Endothelial cell of hepatic sinusoid (primary cell): ENCODE data around the gene IL12RB1.

ENCODE experiments used
- in situ Hi-C: cut with HindIII; loops from 2 replicates; pipeline ENCODE4 v1.10.0; 2017; ENCODE audit warnings: low sequenced_read_pairs

The IL12RB1 gene

DNA sequence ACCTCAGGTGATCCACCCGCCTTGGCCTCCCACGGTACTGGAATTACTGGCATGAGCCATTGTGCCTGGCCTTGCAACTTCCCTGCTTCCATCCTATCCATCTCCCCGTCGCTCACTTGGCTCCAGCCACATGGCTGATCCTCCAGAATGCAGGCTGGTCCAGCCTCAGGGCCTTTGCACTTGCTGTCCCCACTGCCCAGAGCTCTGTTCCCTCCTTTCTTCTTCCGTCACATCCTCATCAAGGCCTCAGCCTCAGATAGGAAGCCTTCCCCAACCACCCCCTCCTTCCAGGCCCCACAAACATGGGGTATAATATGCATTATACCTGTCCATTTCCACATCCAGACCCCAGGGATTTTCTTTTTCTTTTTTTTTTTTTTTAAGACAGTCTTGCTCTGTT is 27.1 kb upstream of the IL12RB1 start:
- in situ Hi-C loops = no loop called here

DNA sequence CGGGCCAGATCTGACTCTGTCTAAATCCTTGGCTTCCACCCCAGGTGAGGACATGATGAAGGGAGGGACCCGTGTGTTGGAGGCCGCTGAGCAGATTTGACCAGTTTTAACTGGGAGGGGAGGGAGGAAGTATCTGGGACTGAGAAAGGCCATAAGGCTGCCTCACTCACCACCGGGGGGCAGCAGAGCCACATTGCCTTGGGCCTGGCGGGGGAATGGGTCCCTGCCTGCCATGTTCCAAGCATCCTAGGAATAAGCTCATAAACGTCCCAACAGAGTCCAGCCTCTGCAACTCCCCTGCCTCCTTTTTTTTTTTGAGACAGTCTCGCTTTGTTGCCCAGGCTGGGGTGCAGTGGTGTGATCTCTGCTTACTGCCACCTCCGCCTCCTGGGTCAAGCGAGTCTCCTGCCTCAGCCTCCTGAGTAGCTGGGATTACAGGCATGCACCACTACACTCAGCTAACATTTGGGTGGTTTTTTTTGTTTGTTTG is 26.3 kb upstream of the IL12RB1 start:
- in situ Hi-C loops = no loop called here

DNA sequence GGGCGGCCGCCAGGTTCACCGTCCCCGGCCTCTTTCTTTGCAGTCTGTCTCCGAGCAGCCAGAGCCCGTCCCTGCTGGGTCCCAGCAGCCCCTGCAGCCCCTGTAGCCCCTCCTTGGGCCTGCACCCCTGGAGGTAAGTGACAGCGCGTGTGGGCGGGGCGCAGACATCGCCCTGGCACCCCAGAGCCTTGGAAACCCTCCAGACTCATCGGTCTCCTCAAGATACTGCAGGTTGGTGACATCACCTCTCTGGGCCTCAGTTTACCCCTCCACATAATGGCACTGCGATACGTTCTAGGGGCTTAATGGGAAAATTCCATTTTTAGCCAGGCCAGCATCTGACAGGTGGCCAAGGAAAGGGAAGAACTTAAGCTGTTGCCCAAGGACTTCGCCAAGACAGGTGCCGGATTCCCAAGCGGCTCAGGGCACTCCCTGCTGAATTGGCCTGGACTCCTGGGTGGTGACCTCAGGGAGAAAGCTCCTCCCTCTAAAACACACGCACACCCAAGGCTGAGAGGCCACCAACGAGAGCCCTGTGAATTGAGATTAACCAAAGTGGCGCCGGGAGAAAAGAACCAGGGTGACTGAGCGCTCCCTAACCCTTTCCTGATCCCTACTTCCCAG is 24.0 kb upstream of the IL12RB1 start:
- in situ Hi-C loops = no loop called here

DNA sequence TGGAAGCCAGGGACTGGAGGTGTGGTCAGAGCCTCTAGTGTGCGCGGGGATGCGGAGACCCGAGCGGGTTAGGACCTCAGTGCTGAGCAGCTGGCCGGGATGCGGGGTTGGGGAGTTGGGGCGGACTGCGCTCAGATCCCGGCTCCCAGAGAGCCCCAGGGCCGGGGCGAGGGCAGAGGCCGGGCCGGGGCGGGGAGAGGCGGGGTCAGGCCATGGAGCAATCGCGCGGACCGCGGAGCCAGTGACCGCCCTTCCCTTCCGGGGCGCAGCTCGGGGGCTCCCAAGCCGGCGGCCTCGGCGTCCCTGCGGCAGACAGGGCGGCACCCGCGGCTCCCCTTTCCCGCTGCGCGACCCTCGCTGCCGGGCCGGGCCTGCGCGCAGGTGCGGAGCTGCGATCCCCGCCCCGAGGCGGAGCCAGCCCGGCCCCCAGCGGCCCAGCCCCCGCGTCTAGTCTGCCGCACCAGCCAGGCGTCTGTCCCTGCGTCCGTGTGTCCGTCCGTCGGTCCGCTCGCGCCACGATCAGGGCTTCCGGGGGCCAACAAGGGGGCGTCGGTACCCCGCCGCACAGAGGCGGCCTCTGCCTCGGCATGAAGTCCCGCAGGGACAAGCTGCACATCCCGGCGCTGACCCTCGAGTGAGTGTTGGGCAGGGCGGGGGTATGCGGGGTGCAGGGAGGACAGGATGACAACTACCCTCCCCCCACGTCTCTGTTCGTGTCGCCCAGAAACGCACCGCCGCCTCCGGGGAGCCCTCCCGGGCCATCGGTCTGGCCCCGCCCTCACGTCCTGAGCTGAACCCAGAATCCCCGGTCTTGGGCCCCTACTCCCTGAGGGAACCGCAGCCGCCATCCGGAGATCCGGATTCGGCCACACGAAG is 23.2 kb upstream of the IL12RB1 start:
- in situ Hi-C loops = loop anchor here (10.0 kb wide), 1 partner anchor 75 kb away; no protein-coding TSS in a partner anchor

DNA sequence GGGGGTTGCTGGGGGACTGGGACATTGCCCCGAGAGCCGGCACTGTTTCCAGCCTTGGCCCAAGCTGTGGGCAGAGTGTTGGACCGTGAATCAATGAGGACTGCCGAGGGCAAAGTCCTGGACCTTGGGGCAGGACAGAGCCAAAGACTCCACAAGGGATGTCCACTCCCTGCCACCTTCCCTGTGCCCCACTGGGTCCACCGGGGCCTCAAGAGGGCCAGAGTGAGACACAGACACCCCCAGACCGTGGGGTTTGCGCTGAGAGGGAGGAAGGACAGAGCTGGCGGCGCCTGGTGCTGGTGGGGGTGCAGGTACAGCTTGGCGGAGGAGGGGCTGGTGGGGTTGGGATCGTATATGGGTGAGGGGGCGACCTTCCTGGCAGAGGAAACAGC is 22.6 kb upstream of the IL12RB1 start:
- in situ Hi-C loops = loop anchor here (10.0 kb wide), 1 partner anchor 75 kb away; no protein-coding TSS in a partner anchor

DNA sequence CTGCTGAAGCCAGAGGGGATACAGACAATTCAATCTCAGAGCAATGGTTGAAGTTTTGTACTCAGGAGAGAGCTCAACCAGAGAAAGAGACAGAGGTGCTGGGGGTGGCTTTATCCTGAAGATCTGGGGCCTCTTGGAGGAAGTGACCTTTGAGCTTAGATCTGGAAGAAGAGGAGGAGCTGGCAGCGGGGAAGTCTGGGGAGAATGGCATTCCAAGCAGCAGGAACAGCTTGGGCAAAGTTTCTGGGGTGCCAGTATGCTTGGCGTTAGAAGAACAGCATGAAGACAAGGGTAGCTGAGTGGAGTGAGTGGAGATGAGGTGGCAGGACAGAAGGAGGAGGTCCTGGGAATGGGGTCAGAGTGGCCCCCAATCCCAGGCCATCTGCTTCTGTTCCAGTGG is 22.2 kb upstream of the IL12RB1 start:
- in situ Hi-C loops = loop anchor here (10.0 kb wide), 1 partner anchor 76 kb away; no protein-coding TSS in a partner anchor

DNA sequence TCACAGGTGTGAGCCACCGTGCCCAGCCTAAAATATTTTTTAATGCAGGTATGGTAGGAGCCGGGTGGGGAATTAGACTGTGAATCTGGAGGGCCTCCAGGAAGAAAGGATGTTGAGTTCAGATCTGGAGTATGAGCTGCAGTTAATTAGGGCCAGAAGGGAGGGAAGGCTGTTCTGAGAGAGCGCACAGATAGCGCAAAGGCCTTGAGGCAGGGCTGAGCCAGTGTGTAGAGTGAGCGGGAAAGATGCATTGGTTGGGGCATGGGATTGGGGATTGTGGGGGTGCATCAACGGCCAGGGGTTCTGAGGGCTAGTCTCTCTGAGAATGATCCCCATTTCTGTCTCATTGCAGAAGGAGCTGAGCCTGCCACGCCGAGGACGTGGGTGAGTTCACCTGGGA is 20.5 kb upstream of the IL12RB1 start:
- in situ Hi-C loops = loop anchor here (10.0 kb wide), 1 partner anchor 78 kb away; no protein-coding TSS in a partner anchor

DNA sequence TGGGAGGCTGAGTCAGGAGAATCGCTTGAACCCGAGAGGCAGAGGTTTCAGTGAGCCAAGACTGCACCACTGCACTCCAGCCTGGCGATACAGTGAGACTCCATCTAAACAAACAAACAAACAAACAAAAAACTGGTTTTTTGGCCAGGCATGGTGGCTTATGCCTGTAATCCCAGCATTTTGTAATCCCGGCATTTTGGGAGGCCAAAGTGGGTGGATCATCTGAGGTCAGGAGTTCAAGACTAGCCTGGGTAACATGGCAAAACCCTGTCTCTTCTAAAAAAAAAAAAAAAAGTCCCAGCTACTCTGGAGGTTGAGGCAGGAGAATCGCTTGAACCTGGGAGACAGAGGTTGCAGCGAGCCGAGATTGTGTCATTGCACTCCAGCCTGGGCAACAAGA is 18.5 kb upstream of the IL12RB1 start:
- in situ Hi-C loops = loop anchor here (10.0 kb wide), 1 partner anchor 80 kb away; no protein-coding TSS in a partner anchor

DNA sequence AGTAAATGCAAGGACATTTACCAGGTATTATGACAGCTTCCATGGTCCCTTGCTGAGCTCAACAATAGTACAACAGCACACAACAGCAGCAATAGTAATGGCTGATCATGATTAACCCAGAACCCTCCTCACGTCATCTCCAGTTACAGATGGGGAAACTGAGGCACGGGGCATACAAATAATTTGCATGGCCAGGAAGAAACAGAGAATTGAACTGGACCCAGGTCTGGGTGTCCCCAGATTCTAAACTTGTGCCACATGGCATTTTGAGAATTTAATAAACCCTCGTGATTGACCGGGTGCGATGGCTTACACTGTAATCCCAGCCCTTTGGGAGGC is 18.0 kb upstream of the IL12RB1 start:
- in situ Hi-C loops = loop anchor here (10.0 kb wide), 1 partner anchor 80 kb away; no protein-coding TSS in a partner anchor

DNA sequence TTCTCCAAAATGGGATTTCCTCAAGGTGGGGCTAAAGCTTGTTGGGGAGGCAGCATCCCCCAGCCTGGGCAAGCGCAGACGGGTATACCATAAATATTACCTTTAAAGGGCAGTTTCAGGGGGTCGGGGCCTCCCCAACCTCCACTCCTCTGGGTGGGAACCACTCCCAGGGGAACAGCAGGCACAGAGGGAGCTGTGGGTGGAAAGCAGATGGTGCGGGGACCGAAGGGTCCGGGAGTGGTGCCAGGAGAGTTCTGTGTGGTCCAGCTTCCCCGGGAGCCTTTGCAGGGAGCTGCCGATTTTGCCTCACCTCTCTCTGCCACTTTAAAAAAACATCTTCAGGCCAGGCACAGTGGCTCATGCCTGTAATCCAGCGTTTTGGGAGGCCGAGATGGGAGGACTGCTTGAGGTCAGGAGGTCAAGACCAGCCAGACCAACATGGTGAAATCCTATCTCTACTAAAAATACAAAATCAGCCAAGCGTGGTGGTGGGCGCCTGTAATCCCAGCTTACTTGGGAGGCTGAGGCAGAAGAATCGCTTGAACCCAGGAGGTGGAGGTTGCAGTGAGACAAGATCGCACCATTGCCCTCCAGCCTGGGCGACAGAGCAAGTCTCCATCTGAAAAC is 16.3 kb upstream of the IL12RB1 start:
- in situ Hi-C loops = loop anchor here (10.0 kb wide), 1 partner anchor 82 kb away; no protein-coding TSS in a partner anchor

DNA sequence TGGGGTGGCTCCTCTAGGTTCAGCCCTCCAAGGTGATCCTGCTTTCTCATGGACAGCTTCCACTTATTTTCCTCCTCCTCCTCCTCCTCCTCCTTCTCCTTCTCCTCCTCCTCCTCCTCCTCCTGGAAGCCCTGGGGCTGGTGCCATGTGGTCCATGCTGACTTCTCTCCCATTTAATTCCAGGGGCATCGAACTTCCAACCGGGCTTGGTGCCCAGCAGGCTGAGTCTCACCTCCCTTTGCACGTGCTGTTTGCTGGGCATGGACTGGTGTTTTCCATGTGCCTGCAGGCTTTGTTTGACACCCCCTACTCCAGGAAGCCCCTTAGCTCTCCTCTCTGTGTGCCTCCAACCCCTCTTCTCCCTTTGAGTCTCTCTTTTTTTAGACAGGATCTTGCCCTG is 14.5 kb upstream of the IL12RB1 start:
- in situ Hi-C loops = loop anchor here (10.0 kb wide), 1 partner anchor 84 kb away; no protein-coding TSS in a partner anchor

DNA sequence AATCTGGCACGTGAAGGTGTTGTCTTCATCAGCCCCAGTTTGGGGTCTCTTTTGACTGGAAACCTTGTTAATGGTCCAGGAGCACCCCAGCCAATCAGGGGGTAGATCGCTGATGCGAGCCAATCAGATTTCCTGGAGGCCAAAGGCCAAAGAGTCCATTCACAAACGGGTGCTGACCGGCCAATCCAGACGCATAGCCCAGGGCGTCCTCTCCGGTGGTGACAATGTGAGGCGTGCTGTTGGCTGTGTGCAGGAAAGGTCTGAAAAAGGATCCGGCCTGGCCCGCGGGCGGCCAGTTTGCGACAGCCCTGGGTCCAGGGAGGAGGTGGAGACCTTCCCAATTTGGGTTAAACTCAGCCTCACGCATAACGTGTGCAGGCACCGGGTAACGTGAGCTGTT is 14.0 kb upstream of the IL12RB1 start:
- in situ Hi-C loops = loop anchor here (10.0 kb wide), 1 partner anchor 84 kb away; no protein-coding TSS in a partner anchor

DNA sequence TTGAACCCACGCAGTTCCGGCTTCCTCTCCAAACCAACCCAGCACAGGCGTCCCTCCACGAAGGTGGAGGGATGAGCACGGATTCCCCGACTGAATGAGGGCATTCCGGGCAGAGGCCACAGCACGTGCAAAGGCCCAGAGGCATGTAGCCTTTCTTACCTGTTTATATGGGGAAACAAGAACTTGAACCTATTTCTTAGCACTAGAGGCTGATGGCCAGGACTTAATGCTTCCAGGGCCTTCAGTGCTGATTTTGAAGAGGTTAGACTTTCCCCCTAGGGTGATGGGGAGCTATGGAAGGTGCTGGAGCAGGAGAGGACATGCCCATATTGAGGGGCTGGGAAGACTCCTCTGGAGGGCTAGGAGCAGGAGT is 12.9 kb upstream of the IL12RB1 start:
- in situ Hi-C loops = no loop called here

DNA sequence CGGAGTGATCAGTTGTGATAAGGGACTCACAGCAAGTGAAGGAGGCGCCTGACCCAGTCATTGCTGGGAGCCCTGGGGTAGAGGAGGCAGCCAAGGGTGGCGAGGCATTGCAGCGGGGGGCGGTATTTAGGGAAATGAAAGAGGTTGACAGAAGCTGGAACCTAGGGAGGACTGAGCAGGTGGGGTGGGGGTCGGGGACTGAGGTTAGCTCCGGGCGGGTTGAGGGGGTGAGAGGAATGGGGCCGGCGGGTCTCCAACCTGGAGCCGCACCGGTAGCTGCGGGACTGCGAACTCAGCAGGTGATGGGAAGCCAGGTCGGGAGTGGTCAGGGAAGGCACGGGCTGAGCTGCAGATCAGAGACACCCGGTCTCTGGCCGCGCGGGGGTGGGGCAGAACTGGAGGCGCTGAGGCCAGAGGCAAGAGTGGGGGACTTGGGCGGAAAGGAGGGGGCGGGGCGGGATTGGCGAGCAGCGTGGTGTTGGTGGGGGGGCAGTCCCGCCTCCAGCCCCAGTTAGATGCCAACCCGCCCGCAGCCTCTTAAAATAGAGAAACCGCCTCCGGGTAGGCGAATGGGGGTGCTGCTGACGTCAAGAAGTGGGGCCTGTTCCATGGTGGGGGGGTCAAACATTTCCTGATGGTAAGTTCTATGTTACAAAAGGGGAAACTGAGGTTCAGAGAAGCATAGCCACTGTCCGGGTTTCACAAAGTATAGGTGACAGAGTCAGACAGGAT is 12.3 kb upstream of the IL12RB1 start:
- in situ Hi-C loops = no loop called here

DNA sequence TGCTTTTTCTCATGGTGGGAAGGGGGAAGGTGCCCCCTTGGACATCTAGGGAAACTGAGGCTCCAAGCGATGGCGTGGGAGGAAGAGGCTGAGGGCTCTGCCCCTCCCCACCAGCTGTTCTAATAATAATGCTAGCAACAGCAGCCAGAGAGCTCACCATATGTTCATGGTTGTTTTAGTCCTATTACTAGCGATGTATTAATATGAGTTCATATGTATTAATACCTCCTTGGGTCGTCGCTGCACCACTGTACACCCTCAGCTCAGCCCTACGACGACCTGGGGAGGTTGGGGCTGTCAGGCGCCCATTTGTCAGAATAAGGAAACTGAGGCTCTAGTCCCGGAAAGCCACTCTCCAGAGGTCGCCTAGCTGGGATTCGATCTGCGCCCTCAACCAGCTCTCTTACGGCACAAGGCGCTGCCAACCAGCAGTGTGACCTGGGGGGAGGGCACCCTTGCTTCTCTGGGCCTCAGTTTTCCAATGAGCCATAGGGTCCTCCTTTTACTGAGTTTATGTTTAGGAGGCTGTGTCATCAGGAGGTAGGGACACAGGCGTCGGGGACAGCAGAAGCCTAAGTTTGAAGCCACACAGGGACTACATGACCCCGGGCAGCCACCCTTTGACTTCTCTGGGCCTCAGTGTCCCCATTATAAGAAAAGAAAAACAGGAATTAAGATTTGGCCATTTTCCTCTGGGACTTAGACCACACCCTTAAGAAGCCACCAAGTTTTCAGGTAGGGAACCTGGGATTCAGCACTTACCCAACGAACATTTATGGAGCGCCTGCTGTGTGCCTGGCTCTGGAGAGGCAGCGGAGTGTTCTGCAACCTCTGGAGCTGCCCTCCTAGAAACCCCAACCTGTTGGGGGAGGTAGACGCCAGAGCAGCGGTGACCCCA is 11.5 kb upstream of the IL12RB1 start:
- in situ Hi-C loops = no loop called here

DNA sequence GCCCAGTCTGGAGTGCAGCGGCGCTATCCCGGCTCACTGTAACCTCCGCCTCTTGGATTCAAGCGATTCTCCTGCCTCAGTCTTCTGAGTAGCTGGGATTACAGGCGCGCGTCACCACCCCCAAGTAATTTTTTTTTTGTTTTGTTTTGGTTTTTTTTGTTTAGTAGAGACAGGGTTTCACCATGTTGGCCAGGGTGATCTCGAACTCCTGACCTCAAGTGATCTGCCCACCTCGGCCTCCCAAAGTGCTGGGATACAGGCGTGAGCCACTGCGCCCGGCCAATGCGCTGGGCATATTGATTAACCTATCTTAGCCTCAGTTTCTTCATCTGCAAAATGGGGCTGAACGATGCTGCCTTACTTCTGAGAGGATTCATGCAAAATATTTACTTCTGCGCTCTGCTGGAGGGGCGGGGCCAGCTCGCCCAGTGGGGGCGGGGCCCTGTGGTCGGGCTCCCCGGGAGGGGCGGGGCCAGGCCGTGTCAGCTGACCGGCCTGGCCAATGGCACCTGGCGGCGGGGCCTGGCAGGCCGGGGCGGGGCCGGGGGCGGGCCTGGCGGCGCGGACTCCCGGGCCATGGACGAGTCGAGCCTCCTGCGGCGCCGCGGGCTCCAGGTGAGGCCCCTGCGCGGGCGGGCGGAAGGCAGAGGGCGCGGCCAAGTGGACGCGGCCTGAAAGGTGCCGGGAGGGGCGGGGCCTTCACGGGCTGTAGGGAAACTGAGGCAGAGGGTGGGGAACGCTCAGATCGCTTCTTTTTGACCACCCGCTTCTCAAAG is 10.7 kb upstream of the IL12RB1 start, which contains the start of gene MAST3:
Gene MAST3 (plus strand): TSS at position 562 of the 776 bp plus-strand sequence. CDS start 15 bp downstream, at position 577.
- in situ Hi-C loops = no loop called here

DNA sequence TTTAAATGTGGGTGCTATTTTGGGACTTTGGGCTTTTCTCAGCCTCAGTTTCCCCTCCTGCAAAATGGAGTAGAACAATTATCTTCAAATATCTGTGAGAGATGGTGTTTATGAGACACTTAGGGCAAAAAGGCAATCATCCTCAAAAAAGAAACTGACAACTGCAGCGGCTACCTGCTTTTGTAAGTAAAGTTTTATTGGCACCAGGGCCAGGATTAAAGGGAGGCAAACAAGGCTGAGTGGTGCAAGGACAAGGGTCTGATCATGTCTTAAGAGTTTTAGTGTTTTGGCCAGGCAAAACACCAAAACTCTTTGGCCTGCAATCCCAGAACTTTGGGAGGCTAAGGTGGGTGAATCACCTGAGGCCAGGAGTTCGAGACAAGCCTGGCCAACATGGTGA is 9.5 kb upstream of the IL12RB1 start:
- in situ Hi-C loops = no loop called here

DNA sequence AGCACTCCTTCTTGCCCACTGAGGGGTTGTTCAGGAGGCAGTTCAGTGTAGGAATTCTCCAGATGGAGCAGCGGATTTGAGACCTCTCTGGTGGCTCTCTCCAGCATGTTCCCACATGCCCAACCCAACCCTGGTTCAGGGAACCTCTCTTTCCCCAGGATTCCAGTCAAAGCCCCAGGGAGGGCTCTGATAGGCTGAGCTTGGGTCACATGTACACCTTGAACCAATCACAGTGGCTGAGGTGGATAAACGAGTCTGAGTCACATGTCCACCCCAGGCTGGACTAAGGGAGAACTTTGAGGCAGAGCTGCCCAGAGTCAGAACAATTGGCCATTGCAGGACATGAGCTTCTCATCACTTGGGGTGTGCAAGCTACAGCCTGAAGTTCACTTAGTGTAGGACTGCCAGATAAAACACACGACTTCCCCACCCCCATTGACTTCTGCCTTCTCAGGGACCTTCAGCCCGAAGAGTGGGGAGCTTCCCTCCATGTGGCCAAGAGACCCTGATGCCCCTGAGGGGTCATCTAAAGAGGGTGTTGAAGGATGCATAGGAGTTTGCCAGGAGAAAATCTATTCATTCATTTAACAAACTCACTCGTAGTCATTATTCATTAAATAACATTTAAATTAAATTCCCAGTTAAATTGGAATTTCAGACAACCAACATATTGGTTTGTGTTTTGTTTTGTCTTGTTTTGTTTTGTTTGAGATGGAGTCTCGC is 6.9 kb upstream of the IL12RB1 start:
- in situ Hi-C loops = no loop called here
